GM21723 (cell line): ENCODE results near the gene DGKA.
"Not testable (repeated sequence)": the region's sequence is repeated elsewhere in the genome, so short reads cannot be mapped to it uniquely, and the experiment has no call there.

Source experiments
- ATAC-seq: cut with Tn5 transposase; IDR thresholded peaks from one replicate; pipeline ENCODE4 v1.9.1; 2021; ENCODE audit warnings: mild to moderate bottlenecking, moderate library complexity; ENCODE audit not compliant: unreplicated experiment

Gene DGKA

GRCh38 chr12:55996715-55997534 lies 66.0 kb downstream of the DGKA start, which contains the start of gene SUOX:
Gene SUOX, plus strand, starts transcription at chr12:55997276. Its CDS starts 4,946 bp downstream, at chr12:56002222.
- ATAC-seq, result peak; percentile 99

- ATAC-seq, result no peak
Measured at GRCh38 chr12:55997535-55997859, 66.5 kb downstream of the DGKA start.

GRCh38 chr12:55999522-55999921 lies 68.6 kb downstream of the DGKA start:
- not testable (repeated sequence) for ATAC-seq

GRCh38 chr12:55999999-56000540 lies 69.1 kb downstream of the DGKA start:
- not testable (repeated sequence) for ATAC-seq

GRCh38 chr12:56001487-56002100 lies 70.6 kb downstream of the DGKA start:
- no peak for ATAC-seq

GRCh38 chr12:56003376-56003775 lies 72.4 kb downstream of the DGKA start:
- ATAC-seq, result not testable (repeated sequence)
